GM08714 (cell line): ENCODE results near the gene ANKRD49.
A peak's percentile ranks its signal among the peaks of the same experiment; 100 is the strongest.

Source experiments
- H3K4me3 ChIP-seq: fragments of 200-500 bp; sonication (Bioruptor generic); 2 replicates; pipeline ENCODE4 v1.5.1; 2014; ENCODE audit warnings: mild to moderate bottlenecking, low read length, inconsistent platforms
- ZNF274 ChIP-seq: IDR thresholded peaks from 2 replicates; pipeline ENCODE4 v1.6.1; 2012; ENCODE audit warnings: mild to moderate bottlenecking, low read depth, low read length

Gene ANKRD49

GRCh38 chr11:94546162-94546470 lies 52.3 kb downstream of the ANKRD49 start:
- H3K4me3 ChIP-seq, result peak overlapping the region; percentile 76; the same call in 1 of the 2 replicates
- TF ChIP-seq ZNF274, result no peak

GRCh38 chr11:94546886-94547285 lies 53.1 kb downstream of the ANKRD49 start:
- H3K4me3 ChIP-seq, result peak overlapping the region; percentile 26

GRCh38 chr11:94549146-94549545 lies 55.4 kb downstream of the ANKRD49 start:
- no peak for TF ChIP-seq ZNF274
- H3K4me3 ChIP-seq, result no peak overlapping the region

More at GRCh38 chr11:94546886-94547285, 53.1 kb downstream of the ANKRD49 start:
- no peak for TF ChIP-seq ZNF274
